Measurements from ENCODE around the gene DLK2. TPM values are rescaled to one million over a fixed set of nuclear protein-coding genes. Genes with fewer than 3 reads are reported as not detected.

DLK2 gene
- total RNA-seq, 1 experiment from 2014 or later: 1.6 TPM

DNA sequence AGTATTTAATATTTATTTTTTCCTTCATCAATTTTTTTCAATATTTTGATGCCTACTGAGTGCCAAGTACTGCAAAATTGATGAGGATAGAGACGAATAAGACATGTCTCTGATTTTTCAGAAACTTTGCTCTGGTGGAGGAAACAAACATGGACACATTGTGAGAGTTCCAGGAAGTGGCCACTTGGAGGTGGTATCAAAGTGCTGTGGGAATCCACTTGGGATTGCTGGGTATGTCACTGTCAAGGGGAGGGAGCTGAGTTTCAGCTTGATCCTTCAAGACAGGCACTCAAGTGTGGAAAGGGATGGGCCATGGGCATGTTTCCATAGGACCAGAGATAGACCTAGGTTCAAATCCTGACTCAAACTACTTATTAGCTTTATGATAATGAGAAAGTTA is 52.5 kb downstream of the DLK2 start:
- RAD21 ChIA-PET (ENCODE audit: low non-redundant PET in 1 of 2, low total read pairs in 2 of 2, uncharacterized antibody in 2 of 2, unreplicated experiment in 2 of 2): no interaction called here
- DNase-seq (ENCODE audit: low read depth, low spot score) (peak; percentile 13), ATAC-seq (peak; percentile 89)

More for the DNA sequence above, 52.5 kb downstream of the DLK2 start:
- H3K36me3 ChIP-seq (ENCODE audit: control insufficient read depth in 1 of 2, insufficient read depth in 2 of 2, low read length in 2 of 2): no peaks in the 10 kb centered on the region
- H3K9ac ChIP-seq (ENCODE audit: low read length): no peak overlapping the region
- H3K4me3 ChIP-seq (replicated peaks in 1 of 2; ENCODE audit: low read depth in 1 of 2, low read length in 2 of 2): no peak overlapping the region
- no peak overlapping the region for H3K27ac ChIP-seq (ENCODE audit: low read depth, low read length)
- H3K4me2 ChIP-seq (ENCODE audit: low read length): peak overlapping the region; percentile 2; the same call in 1 of the 2 replicates
- H3K27me3 ChIP-seq (ENCODE audit: insufficient read depth, low read length): no peaks in the 10 kb centered on the region
- H4K20me1 ChIP-seq (ENCODE audit: insufficient read depth): no peaks in the 10 kb centered on the region
- no peaks in the 10 kb centered on the region for H3K9me3 ChIP-seq (ENCODE audit: control insufficient read depth in 1 of 2, insufficient read depth in 1 of 2, low read depth in 1 of 2, low read length in 2 of 2)
- no peaks in the 10 kb centered on the region for H3K9me2 ChIP-seq (ENCODE audit: insufficient read depth)
- BruUV-seq (replicated peaks): no TSS peak
- TF ChIP-seq TCF7L2 (IDR thresholded peaks at IDR 0.05; ENCODE audit: borderline replicate concordance, extremely low read depth, insufficient read depth, insufficient read length) (no peak), FOSL1 (IDR thresholded peaks at IDR 0.05; ENCODE audit: low read depth) (no peak), POLR2A (IDR thresholded peaks at IDR 0.05; ENCODE audit: borderline replicate concordance, extremely low read depth, insufficient read depth, insufficient read length) (no peak), EZH2phosphoT487 (IDR thresholded peaks at IDR 0.05; ENCODE audit: borderline replicate concordance) (no peak), YY1 (IDR thresholded peaks at IDR 0.05; ENCODE audit: extremely low read depth, insufficient replicate concordance, low read depth, low read length) (no peak), ELF1 (IDR thresholded peaks at IDR 0.05; ENCODE audit: borderline replicate concordance, low read depth) (peak; percentile 54), ZFX (IDR thresholded peaks at IDR 0.05) (no peak), POLR2AphosphoS5 (IDR thresholded peaks at IDR 0.05; ENCODE audit: low read depth, low read length) (no peak), RAD21 (IDR thresholded peaks at IDR 0.05; ENCODE audit: low read depth) (peak; percentile 41), SIN3A (IDR thresholded peaks at IDR 0.05; ENCODE audit: low read depth) (no peak), SP1 (IDR thresholded peaks at IDR 0.05; ENCODE audit: low read depth) (no peak), CBX3 (IDR thresholded peaks at IDR 0.05; ENCODE audit: low read depth) (no peak), EGR1 (IDR thresholded peaks at IDR 0.05; ENCODE audit: low read depth) (no peak), ZNF274 (IDR thresholded peaks at IDR 0.05; ENCODE audit: low read depth, low read length) (no peak)
- TF ChIP-seq, protein P1, sequence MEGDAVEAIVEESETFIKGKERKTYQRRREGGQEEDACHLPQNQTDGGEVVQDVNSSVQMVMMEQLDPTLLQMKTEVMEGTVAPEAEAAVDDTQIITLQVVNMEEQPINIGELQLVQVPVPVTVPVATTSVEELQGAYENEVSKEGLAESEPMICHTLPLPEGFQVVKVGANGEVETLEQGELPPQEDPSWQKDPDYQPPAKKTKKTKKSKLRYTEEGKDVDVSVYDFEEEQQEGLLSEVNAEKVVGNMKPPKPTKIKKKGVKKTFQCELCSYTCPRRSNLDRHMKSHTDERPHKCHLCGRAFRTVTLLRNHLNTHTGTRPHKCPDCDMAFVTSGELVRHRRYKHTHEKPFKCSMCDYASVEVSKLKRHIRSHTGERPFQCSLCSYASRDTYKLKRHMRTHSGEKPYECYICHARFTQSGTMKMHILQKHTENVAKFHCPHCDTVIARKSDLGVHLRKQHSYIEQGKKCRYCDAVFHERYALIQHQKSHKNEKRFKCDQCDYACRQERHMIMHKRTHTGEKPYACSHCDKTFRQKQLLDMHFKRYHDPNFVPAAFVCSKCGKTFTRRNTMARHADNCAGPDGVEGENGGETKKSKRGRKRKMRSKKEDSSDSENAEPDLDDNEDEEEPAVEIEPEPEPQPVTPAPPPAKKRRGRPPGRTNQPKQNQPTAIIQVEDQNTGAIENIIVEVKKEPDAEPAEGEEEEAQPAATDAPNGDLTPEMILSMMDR (IDR thresholded peaks at IDR 0.05 in 2 of 3, conservative IDR thresholded peaks at IDR 0.05 in 1 of 3; ENCODE audit: borderline replicate concordance in 1 of 3, insufficient read depth in 1 of 3, low read depth in 2 of 3, low read length in 2 of 3): peak in 2 of 3 experiments; percentile 35 to 37; a peak in 4 of 6 replicates
- TF ChIP-seq, protein P2, sequence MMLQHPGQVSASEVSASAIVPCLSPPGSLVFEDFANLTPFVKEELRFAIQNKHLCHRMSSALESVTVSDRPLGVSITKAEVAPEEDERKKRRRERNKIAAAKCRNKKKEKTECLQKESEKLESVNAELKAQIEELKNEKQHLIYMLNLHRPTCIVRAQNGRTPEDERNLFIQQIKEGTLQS (IDR thresholded peaks at IDR 0.05): no peak
- TF ChIP-seq, protein P3, sequence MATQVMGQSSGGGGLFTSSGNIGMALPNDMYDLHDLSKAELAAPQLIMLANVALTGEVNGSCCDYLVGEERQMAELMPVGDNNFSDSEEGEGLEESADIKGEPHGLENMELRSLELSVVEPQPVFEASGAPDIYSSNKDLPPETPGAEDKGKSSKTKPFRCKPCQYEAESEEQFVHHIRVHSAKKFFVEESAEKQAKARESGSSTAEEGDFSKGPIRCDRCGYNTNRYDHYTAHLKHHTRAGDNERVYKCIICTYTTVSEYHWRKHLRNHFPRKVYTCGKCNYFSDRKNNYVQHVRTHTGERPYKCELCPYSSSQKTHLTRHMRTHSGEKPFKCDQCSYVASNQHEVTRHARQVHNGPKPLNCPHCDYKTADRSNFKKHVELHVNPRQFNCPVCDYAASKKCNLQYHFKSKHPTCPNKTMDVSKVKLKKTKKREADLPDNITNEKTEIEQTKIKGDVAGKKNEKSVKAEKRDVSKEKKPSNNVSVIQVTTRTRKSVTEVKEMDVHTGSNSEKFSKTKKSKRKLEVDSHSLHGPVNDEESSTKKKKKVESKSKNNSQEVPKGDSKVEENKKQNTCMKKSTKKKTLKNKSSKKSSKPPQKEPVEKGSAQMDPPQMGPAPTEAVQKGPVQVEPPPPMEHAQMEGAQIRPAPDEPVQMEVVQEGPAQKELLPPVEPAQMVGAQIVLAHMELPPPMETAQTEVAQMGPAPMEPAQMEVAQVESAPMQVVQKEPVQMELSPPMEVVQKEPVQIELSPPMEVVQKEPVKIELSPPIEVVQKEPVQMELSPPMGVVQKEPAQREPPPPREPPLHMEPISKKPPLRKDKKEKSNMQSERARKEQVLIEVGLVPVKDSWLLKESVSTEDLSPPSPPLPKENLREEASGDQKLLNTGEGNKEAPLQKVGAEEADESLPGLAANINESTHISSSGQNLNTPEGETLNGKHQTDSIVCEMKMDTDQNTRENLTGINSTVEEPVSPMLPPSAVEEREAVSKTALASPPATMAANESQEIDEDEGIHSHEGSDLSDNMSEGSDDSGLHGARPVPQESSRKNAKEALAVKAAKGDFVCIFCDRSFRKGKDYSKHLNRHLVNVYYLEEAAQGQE (IDR thresholded peaks at IDR 0.05; ENCODE audit: low read depth): no peak
- TF ChIP-seq, protein P4, sequence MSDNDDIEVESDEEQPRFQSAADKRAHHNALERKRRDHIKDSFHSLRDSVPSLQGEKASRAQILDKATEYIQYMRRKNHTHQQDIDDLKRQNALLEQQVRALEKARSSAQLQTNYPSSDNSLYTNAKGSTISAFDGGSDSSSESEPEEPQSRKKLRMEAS (IDR thresholded peaks at IDR 0.05): no peak
- ChIA-PET POLR2A (no interaction called here), CTCF (interaction anchor here (0.7 to 1.1 kb wide), 3 partner anchors 11 to 252 kb away, joined by 3 to 5 read pairs (median 3); partner anchors contain the start of gene ABCC10)
- intact Hi-C loops (cut with micrococcal nuclease): no loop called here
- H2AFZ ChIP-seq (ENCODE audit: low read depth, low read length, poor library complexity, severe bottlenecking): no peak overlapping the region
- no peaks in the 10 kb centered on the region for H3K79me2 ChIP-seq (ENCODE audit: insufficient read depth, low read length)
- H3K4me1 ChIP-seq (ENCODE audit: control insufficient read depth in 1 of 2, insufficient read depth in 2 of 2, low read length in 2 of 2): 0 out of 4 replicates have a peak, but pooled peaks cover 2 to 3% of the 10 kb centered on the region in 2 experiments

Data from HCT116 (cell line).